Measurements from ENCODE around the gene ARHGEF4.

DNA sequence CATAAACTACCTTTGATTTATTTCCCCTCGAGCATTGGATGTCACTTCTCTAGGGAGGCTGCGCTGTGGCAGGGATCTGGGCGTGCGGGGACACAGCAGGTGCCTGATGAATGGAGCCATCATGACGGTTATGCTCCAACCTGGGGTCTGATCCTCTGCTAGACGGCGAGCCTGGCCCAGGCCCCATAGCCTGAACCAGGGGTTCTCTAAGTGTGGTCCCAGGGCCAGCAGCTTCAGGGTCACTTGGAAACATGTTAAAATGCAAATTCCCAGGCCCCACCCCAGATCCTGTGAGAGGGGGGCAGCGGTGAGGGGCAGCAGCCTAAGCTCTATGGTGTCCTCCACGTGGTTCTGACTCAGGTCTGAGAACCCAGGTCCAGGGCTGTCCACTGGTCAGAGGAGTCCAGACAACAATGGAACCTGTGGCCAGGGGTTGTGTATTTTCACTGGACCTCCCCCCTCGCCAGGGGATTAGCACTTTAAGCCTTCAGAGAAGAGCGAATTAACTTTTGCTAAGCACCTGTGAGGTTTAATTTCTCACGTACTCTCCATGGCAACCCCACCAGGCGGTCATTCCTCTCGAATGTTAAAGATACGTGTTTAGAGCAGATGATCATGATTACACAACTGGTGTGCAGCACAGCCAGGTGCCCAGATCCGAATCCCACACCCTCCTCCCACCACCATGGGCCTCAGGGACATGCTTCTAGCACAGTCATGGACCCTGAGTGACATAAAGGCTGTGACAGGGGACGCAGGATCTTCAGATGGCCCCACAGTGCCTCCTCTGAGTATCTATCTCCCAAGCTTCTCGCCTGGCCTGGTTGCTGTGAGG, 1.6 kb upstream of the ARHGEF4 start:
- TF ChIP-seq, protein P1, sequence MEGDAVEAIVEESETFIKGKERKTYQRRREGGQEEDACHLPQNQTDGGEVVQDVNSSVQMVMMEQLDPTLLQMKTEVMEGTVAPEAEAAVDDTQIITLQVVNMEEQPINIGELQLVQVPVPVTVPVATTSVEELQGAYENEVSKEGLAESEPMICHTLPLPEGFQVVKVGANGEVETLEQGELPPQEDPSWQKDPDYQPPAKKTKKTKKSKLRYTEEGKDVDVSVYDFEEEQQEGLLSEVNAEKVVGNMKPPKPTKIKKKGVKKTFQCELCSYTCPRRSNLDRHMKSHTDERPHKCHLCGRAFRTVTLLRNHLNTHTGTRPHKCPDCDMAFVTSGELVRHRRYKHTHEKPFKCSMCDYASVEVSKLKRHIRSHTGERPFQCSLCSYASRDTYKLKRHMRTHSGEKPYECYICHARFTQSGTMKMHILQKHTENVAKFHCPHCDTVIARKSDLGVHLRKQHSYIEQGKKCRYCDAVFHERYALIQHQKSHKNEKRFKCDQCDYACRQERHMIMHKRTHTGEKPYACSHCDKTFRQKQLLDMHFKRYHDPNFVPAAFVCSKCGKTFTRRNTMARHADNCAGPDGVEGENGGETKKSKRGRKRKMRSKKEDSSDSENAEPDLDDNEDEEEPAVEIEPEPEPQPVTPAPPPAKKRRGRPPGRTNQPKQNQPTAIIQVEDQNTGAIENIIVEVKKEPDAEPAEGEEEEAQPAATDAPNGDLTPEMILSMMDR (optimal IDR thresholded peaks at IDR 0.05 in 1 of 3, IDR thresholded peaks at IDR 0.05 in 1 of 3, conservative IDR thresholded peaks at IDR 0.05 in 1 of 3; ENCODE audit: extremely low read depth in 1 of 3, insufficient read depth in 2 of 3, low read length in 3 of 3): no peak
- TF ChIP-seq EZH2 (IDR thresholded peaks at IDR 0.05; ENCODE audit: low read length): no peak

All from keratinocyte (primary cell).